GM19452 (cell line): ENCODE results near the gene TCF7L2.
"Not testable (repeated sequence)": the region's sequence is repeated elsewhere in the genome, so short reads cannot be mapped to it uniquely, and the experiment has no call there.

Source experiments
- ATAC-seq: cut with Tn5 transposase; IDR thresholded peaks from one replicate; pipeline ENCODE4 v1.9.1; 2021; ENCODE audit not compliant: unreplicated experiment

Gene TCF7L2

DNA sequence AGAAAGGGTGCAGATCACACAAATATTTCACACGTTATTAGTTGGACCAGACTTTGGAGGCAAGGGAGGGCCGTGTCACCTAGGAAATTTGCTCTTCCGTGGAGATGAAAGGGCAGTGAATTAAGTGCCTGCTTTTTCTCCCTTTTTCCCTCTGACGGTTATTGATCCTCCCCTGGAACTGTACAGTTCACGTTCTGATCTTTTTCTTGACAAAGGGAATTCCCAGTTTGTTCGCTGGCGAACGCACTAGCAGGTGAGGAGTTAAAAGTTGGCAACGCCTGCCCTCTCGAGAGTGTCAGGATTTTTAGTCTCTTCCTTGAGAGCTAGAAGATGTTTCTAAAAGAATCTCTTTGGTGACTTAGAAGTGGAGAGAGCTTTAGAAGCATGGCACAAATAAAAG, 111.5 kb downstream of the TCF7L2 start:
- ATAC-seq, result no peak

GRCh38 chr10:113063043-113063967, 113.3 kb downstream of the TCF7L2 start:
- ATAC-seq, result no peak

DNA sequence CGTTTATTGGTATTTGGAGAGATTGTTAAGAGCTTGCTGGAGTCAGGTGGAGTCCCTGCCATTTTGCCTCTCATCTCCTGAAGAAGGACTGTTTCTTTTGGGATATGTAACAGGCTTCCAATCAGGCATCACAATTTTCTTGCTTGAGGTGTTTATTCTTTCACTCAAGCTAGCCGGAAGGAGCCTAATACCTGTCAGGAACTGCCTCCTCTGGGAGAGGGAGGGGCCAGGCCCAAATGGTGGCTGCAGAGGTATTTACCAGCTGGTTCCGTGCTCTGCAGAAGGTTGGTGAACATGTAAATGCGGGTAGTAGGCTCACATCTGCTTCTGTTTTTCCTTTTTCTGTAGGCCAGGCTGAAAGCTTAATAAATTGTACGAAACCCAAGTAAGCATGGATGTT, 114.0 kb downstream of the TCF7L2 start:
- ATAC-seq, result no peak

DNA sequence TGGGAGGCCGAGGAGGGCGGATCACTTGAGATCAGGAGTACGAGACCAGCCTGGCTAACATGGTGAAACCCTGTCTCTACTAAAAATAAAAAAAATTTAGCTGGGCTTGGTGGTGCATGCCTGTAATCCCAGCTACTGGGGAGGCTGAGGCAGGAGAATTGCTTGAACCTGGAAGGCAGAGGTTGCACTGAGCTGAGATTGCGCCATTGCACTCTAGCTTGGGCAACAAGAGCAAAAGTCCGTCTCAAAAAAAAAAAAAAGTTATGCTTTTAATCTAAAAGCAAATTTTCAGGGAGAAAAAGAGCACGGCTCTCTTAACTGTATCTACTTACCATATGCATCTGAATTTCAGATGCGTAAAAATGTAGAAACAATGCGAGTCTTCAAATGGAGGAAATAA, 116.1 kb downstream of the TCF7L2 start:
- ATAC-seq, result not testable (repeated sequence)

DNA sequence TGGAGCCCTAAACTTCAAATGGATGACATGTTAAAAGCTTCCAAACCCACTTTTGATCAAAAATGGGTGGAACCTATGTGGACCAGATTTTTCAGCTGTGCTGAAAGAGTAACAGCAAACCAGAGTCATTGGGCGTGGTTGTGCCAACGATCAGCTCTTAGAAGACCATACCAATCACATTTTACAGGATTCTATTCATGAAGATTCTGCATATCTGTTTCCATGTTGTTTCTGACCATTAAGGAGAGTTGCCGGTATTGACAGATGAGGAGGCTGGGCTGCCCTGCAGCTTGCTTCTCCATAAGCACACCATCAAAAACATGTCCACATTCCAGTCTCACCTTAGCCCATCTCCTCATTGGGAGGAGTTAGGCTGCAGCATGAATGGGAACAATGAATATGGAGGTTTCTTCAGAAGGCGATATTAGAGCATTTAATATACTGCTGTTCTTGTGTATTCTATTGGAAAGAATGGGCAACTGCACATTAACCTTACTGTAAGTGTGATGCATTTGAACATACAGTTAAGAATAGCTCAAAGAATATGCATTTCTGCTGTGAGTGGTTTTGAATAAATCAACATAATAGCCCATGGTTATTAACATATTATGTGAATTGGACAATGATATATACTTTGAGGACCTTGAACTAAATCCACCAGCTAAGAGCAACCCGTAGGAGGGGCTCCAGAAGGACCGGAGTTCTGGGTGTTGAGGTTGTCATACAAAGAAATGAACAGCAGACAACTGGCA, 116.7 kb downstream of the TCF7L2 start:
- ATAC-seq, result no peak

DNA sequence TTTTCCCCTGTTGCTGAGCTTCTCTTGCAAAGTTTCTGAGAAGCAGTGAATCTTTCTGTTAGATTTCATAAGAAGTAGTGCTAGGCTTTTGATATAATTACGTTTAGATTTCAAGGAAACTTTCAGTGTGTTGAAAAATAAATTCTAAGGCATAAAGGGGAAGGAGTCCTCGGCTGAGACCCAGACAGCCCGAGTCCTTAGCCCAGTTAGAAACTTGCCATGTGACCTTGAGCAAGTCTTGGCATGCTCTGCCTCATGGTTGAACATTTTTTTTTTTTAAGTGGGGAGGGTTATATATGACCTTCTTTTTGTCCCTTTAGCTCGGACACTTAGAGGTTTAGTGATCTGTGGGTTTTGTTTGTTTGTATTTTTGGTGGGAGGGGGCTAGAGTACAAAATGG, 117.5 kb downstream of the TCF7L2 start:
- no peak for ATAC-seq

DNA sequence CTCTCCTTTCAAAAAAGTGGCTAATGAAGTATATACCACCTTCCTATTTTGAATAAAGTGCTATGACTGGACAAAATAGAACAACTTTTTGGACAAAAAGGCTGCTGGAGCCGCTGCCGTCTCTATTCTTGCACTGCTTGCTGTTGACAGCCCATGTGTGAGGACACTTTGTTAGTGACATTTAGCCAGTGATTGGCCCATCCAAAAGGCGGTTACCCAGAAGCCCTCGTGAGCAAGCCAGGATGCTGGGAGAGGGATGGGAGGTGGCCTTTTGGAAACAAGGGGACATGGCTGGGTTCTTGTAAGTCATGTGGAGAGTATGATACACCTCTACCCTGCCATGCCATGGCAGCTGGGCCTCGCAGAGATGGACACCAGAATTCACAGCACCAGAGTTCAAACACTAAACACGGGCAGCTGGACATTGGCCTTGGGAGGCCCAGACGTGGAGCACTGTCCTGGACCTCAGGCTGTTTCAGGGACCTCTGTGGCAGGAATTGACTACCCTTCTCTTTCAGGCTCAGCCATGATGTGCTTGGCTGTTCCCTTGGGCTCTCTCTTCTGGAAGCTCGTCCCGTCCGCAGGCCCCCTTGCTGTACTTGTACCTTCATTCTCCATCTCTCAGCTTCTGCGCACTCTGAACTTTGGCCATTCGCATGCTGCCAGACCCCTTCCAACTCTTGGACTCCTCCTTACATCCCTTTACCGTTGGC, 118.3 kb downstream of the TCF7L2 start:
- no peak for ATAC-seq

- ATAC-seq, result no peak
Measured at GRCh38 chr10:113069595-113069994, 119.5 kb downstream of the TCF7L2 start.

- ATAC-seq, result no peak
Measured at GRCh38 chr10:113071446-113071845, 121.4 kb downstream of the TCF7L2 start.

- no peak for ATAC-seq
Measured at GRCh38 chr10:113073549-113074189, 123.6 kb downstream of the TCF7L2 start.

GRCh38 chr10:113076949-113077348, 126.9 kb downstream of the TCF7L2 start:
- ATAC-seq, result no peak

DNA sequence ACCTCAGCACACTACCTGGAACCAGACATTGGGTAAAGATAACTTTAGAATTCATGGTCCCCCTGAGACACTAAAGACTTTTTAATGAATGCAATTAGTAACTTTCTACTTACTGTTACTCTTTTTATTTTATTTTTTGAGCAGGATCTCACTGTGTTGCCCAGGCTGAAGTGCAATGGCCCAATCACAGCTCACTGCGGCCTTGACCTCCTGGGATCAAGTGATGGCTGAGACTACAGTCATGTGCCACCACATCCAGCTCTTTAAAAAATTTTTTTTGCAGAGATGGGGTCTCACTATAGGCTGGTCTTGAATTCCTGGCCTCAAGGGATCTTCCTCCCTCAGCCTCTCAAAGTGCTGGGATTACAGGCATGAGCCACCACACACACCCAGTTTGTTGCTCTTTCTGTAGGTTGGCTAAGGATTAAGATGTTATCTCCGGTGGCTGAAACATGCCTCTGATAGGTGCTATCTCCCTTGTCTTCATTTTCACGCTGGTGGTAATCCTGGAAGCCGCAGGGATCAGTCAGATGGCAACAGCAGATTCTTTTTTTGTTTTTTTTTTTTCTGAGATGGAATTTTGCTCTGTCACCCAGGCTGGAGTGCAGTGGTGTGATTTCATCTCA, 128.3 kb downstream of the TCF7L2 start:
- ATAC-seq, result no peak

- ATAC-seq, result no peak
Measured at GRCh38 chr10:113080061-113080924, 130.2 kb downstream of the TCF7L2 start.

DNA sequence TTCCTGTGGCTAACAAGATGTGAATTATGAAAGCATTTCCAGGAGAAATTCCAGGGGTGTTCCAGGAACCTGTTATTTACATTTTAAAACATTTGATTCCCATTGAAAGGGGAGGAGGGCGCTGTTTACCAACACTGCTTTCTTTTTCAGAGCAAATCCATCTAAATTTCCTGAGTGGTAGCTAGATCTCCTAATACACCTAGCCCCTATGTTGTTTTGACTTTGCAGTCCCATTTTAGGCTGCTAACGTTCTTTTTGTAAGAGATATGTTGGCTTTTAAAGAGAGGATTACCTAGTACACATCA, 130.8 kb downstream of the TCF7L2 start:
- ATAC-seq, result no peak

DNA sequence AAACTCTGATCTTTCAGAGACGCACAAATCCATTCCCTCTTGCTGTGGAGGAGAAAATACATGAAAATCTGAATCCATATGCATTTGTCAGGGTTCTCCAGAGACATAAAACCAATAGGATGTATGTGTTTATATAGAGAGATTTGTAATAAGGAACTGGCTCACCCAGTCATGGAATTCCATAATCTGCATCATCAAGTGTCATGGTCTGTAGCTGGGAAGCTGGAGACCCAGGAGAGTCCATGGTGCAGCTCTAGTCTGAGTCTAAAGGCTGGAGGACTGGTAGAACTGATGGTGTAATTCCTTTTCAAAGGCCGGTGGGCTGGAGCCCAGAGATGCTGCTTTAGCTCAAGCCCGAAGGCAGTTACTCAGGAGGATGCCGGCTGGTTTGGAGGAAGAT, 134.0 kb downstream of the TCF7L2 start:
- ATAC-seq, result no peak

- no peak for ATAC-seq
Measured at GRCh38 chr10:113085776-113086175, 135.7 kb downstream of the TCF7L2 start.

- no peak for ATAC-seq
Measured at GRCh38 chr10:113086282-113086681, 136.2 kb downstream of the TCF7L2 start.

- ATAC-seq, result no peak
Measured at GRCh38 chr10:113087165-113088029, 137.3 kb downstream of the TCF7L2 start.

GRCh38 chr10:113088194-113088593, 138.1 kb downstream of the TCF7L2 start:
- ATAC-seq, result no peak
